ENCODE data around the gene GLT8D1.
A peak's percentile ranks its signal among the peaks of the same experiment; 100 is the strongest.
"Not testable (repeated sequence)": the region's sequence is repeated elsewhere in the genome, so short reads cannot be mapped to it uniquely, and the experiment has no call there.

GLT8D1 gene

GRCh38 chr3:52705688-52706686 lies at the start of gene GLT8D1, which contains the start of gene SPCS1:
Gene GLT8D1 (minus strand): TSS chr3:52705791. CDS start chr3:52700460, 5,331 bp downstream.
Gene SPCS1 (plus strand): TSS chr3:52706106. CDS start chr3:52706247, 141 bp downstream.
- DNase-seq: peak; percentile 82

GRCh38 chr3:52754373-52754772 lies 48.8 kb upstream of the GLT8D1 start:
- DNase-seq: no peak

- no peak for DNase-seq
These were observed 46.6 kb upstream of the GLT8D1 start for GRCh38 chr3:52752045-52752660.

GRCh38 chr3:52743721-52744120 lies 38.1 kb upstream of the GLT8D1 start:
- no peak for DNase-seq

GRCh38 chr3:52743152-52743551 lies 37.6 kb upstream of the GLT8D1 start:
- DNase-seq: no peak

GRCh38 chr3:52742418-52743041 lies 36.9 kb upstream of the GLT8D1 start:
- DNase-seq: peak; percentile 11

- no peak for DNase-seq
These were observed 34.1 kb upstream of the GLT8D1 start for GRCh38 chr3:52739730-52740129.

- no peak for DNase-seq
These were observed 27.8 kb upstream of the GLT8D1 start for GRCh38 chr3:52733256-52733891.

- no peak for DNase-seq
These were observed 26.0 kb upstream of the GLT8D1 start for GRCh38 chr3:52731590-52731989.

- DNase-seq: no peak
These were observed 25.1 kb upstream of the GLT8D1 start for GRCh38 chr3:52730681-52731080.

GRCh38 chr3:52728753-52729152 lies 23.2 kb upstream of the GLT8D1 start:
- not testable (repeated sequence) for DNase-seq

GRCh38 chr3:52724511-52724910 lies 18.9 kb upstream of the GLT8D1 start:
- no peak for DNase-seq

- no peak for DNase-seq
These were observed 18.3 kb upstream of the GLT8D1 start for GRCh38 chr3:52723935-52724334.

- no peak for DNase-seq
These were observed 16.9 kb upstream of the GLT8D1 start for GRCh38 chr3:52722491-52722890.

- DNase-seq: no peak
These were observed 16.1 kb upstream of the GLT8D1 start for GRCh38 chr3:52721730-52722008.

GRCh38 chr3:52721002-52721729 lies 15.6 kb upstream of the GLT8D1 start:
- peak; percentile 7 for DNase-seq

GRCh38 chr3:52719618-52720017 lies 14.0 kb upstream of the GLT8D1 start:
- DNase-seq: no peak

- no peak for DNase-seq
These were observed 10.2 kb upstream of the GLT8D1 start for GRCh38 chr3:52715714-52716305.

GRCh38 chr3:52714335-52715302 lies 9.0 kb upstream of the GLT8D1 start:
- no peak for DNase-seq

GRCh38 chr3:52712291-52713212 lies 7.0 kb upstream of the GLT8D1 start:
- no peak for DNase-seq
